ENCODE measurements around the gene PHF1. TPM values are rescaled to one million over a fixed set of nuclear protein-coding genes. Genes with fewer than 3 reads are reported as not detected.

Gene PHF1
- total RNA-seq, 1 donor from 2014 or later = 63.6 TPM

- Mint-ChIP-seq H3K4me1 (peaks cover 25% of the 10 kb centered on the region), H3K4me3 (peak overlapping the region; percentile 70), H3K27me3 (ENCODE audit: low read depth) (no peaks in the 10 kb centered on the region), H3K36me3 (peaks cover 7% of the 10 kb centered on the region), H3K9me3 (no peaks in the 10 kb centered on the region), H3K27ac (peak overlapping the region; percentile 89)
- no peak for TF ChIP-seq CTCF (IDR thresholded peaks at IDR 0.05; ENCODE audit: unreplicated experiment)
- DNase-seq (ENCODE audit: low spot score in 2 of 2, unreplicated experiment in 2 of 2) = no peak
These were observed 805 bp downstream of the PHF1 start for GRCh38 chr6:33411632-33412005.

GRCh38 chr6:33412140-33413009, 1.6 kb downstream of the PHF1 start:
- no peak for DNase-seq (ENCODE audit: low spot score in 2 of 2, unreplicated experiment in 2 of 2)
- no peaks in the 10 kb centered on the region for H3K27me3 Mint-ChIP-seq (ENCODE audit: low read depth)
- peaks cover 33% of the 10 kb centered on the region for H3K4me1 Mint-ChIP-seq
- H3K27ac Mint-ChIP-seq = peak overlapping the region; percentile 65
- H3K36me3 Mint-ChIP-seq = peaks cover 7% of the 10 kb centered on the region
- H3K9me3 Mint-ChIP-seq = no peaks in the 10 kb centered on the region
- TF ChIP-seq CTCF (IDR thresholded peaks at IDR 0.05; ENCODE audit: unreplicated experiment) = no peak
- H3K4me3 Mint-ChIP-seq = peak overlapping the region; percentile 70

GRCh38 chr6:33413241-33414120, 2.7 kb downstream of the PHF1 start:
- TF ChIP-seq CTCF (IDR thresholded peaks at IDR 0.05; ENCODE audit: unreplicated experiment) = no peak
- Mint-ChIP-seq H3K27me3 (ENCODE audit: low read depth) (no peaks in the 10 kb centered on the region), H3K4me3 (no peak overlapping the region), H3K9me3 (no peaks in the 10 kb centered on the region), H3K27ac (peak overlapping the region; percentile 35), H3K36me3 (peaks cover 7% of the 10 kb centered on the region), H3K4me1 (peaks cover 38% of the 10 kb centered on the region)
- no peak for DNase-seq (ENCODE audit: low spot score in 2 of 2, unreplicated experiment in 2 of 2)

- no peak for DNase-seq (ENCODE audit: low spot score in 2 of 2, unreplicated experiment in 2 of 2)
- no peaks in the 10 kb centered on the region for H3K27me3 Mint-ChIP-seq (ENCODE audit: low read depth)
- peaks cover 7% of the 10 kb centered on the region for H3K36me3 Mint-ChIP-seq
- H3K27ac Mint-ChIP-seq = peak overlapping the region; percentile 17
- H3K4me3 Mint-ChIP-seq = peak overlapping the region; percentile 7
- H3K9me3 Mint-ChIP-seq = no peaks in the 10 kb centered on the region
- TF ChIP-seq CTCF (IDR thresholded peaks at IDR 0.05; ENCODE audit: unreplicated experiment) = peak; percentile 10
- H3K4me1 Mint-ChIP-seq = peaks cover 48% of the 10 kb centered on the region
These were observed 3.9 kb downstream of the PHF1 start for GRCh38 chr6:33414592-33415271.

GRCh38 chr6:33415831-33416230, 5.0 kb downstream of the PHF1 start:
- DNase-seq (ENCODE audit: low spot score in 2 of 2, unreplicated experiment in 2 of 2) = no peak
- Mint-ChIP-seq H3K9me3 (no peaks in the 10 kb centered on the region), H3K4me1 (peaks cover 49% of the 10 kb centered on the region), H3K27ac (no peak overlapping the region), H3K4me3 (peak overlapping the region; percentile 7), H3K36me3 (peaks cover 7% of the 10 kb centered on the region), H3K27me3 (ENCODE audit: low read depth) (no peaks in the 10 kb centered on the region)
- no peak for TF ChIP-seq CTCF (IDR thresholded peaks at IDR 0.05; ENCODE audit: unreplicated experiment)

Measured in mesothelial cell of epicardium (in vitro differentiated cells).